GM23338 (cell line): ENCODE data around the gene REPIN1. TPM values are rescaled to one million over a fixed set of nuclear protein-coding genes. Genes with fewer than 3 reads are reported as not detected.

Experiments
- ATAC-seq: fragments of 200-7000 bp; cut with Tn5 transposase; 3 replicates; pipeline ENCODE4 v1.9.1; 2020
- DNase-seq: peaks from one replicate; pipeline ENCODE4 v3.0.0-alpha.2; 2015; ENCODE audit warnings: low spot score
- H2AFZ ChIP-seq: fragments of 200-600 bp; sonication (generic); 2 replicates; pipeline ENCODE4 v1.8.0; 2016; ENCODE audit warnings: antibody characterized with exemption, mild to moderate bottlenecking, moderate library complexity
- H3F3A ChIP-seq: fragments of 200-600 bp; sonication (generic); replicated peaks from 2 replicates; pipeline ENCODE4 v1.8.0; 2017; ENCODE audit warnings: antibody characterized with exemption, mixed run types, low read depth
- H3K27ac ChIP-seq: fragments of 200-600 bp; sonication (generic); 2 replicates; pipeline ENCODE4 v1.6.1; 2016; ENCODE audit warnings: low read depth
- H3K27me3 ChIP-seq: fragments of 200-600 bp; sonication (generic); 2 replicates; pipeline ENCODE4 v1.8.0; 2016; ENCODE audit warnings: mild to moderate bottlenecking, mixed run types, moderate library complexity; ENCODE audit not compliant: insufficient read depth
- H3K36me3 ChIP-seq: fragments of 200-600 bp; sonication (generic); 2 replicates; pipeline ENCODE4 v1.8.0; 2016; ENCODE audit warnings: mild to moderate bottlenecking; ENCODE audit not compliant: insufficient read depth
- H3K4me1 ChIP-seq: fragments of 200-600 bp; sonication (generic); 2 replicates; pipeline ENCODE4 v1.8.0; 2016; ENCODE audit warnings: mild to moderate bottlenecking, moderate library complexity; ENCODE audit not compliant: insufficient read depth
- H3K4me2 ChIP-seq: fragments of 200-600 bp; sonication (generic); 2 replicates; pipeline ENCODE4 v1.7.1; 2017; ENCODE audit warnings: mixed run types
- H3K4me3 ChIP-seq: fragments of 200-600 bp; sonication (generic); 2 replicates; pipeline ENCODE4 v1.6.1; 2016; ENCODE audit warnings: mixed run types
- H3K79me2 ChIP-seq: fragments of 200-600 bp; sonication (generic); replicated peaks from 2 replicates; pipeline ENCODE4 v1.8.0; 2017; ENCODE audit warnings: mild to moderate bottlenecking; ENCODE audit not compliant: insufficient read depth
- H3K9me2 ChIP-seq: fragments of 200-600 bp; sonication (generic); 2 replicates; pipeline ENCODE4 v1.8.0; 2017; ENCODE audit not compliant: insufficient read depth
- H4K20me1 ChIP-seq: fragments of 200-600 bp; sonication (generic); replicated peaks from 2 replicates; pipeline ENCODE4 v1.8.0; 2017; ENCODE audit warnings: mild to moderate bottlenecking; ENCODE audit not compliant: insufficient read depth
- H3K27ac Mint-ChIP-seq: 2 replicates; pipeline ENCODE4 v1.8.0; 2020; ENCODE audit warnings: inconsistent platforms, mild to moderate bottlenecking, moderate library complexity, mixed read lengths
- H3K27me3 Mint-ChIP-seq: 3 replicates; pipeline ENCODE4 v1.8.0; 2022; ENCODE audit warnings: low read depth, mild to moderate bottlenecking, moderate library complexity, mixed read lengths, inconsistent platforms; ENCODE audit not compliant: insufficient read depth, poor library complexity
- H3K36me3 Mint-ChIP-seq: 3 replicates; pipeline ENCODE4 v1.8.0; 2021; ENCODE audit warnings: low read depth, mild to moderate bottlenecking, inconsistent platforms, moderate library complexity, mixed read lengths
- H3K4me1 Mint-ChIP-seq: 3 replicates; pipeline ENCODE4 v1.8.0; 2020; ENCODE audit warnings: mild to moderate bottlenecking, inconsistent platforms, mixed read lengths
- H3K4me3 Mint-ChIP-seq: 3 replicates; pipeline ENCODE4 v1.8.0; 2021; ENCODE audit warnings: moderate library complexity, mild to moderate bottlenecking, inconsistent platforms, mixed read lengths
- H3K9me3 Mint-ChIP-seq: 3 replicates; pipeline ENCODE4 v1.8.0; 2020; ENCODE audit warnings: moderate library complexity, mild to moderate bottlenecking, inconsistent platforms, mixed read lengths
- CREB1 ChIP-seq: fragments of 250-450 bp; sonication (Bioruptor Pico); IDR thresholded peaks from 2 replicates; pipeline ENCODE4 v1.5.0; 2020; ENCODE audit warnings: low read depth, mild to moderate bottlenecking, moderate library complexity
- ETS1 ChIP-seq: IDR thresholded peaks from 2 replicates; pipeline ENCODE4 v1.6.1; 2016; ENCODE audit warnings: antibody characterized with exemption
- EZH2 ChIP-seq: fragments of 200-600 bp; sonication (generic); IDR thresholded peaks from one replicate; pipeline ENCODE4 v1.8.0; 2017; ENCODE audit warnings: antibody characterized with exemption, mild to moderate bottlenecking, low read depth; ENCODE audit not compliant: unreplicated experiment
- EZH2phosphoT487 ChIP-seq: fragments of 200-600 bp; sonication (generic); IDR thresholded peaks from one replicate; pipeline ENCODE4 v1.8.1; 2018; ENCODE audit warnings: antibody characterized with exemption; ENCODE audit not compliant: unreplicated experiment
- JUNB ChIP-seq: IDR thresholded peaks from one replicate; pipeline ENCODE4 v1.6.1; 2016; ENCODE audit warnings: antibody characterized with exemption; ENCODE audit not compliant: unreplicated experiment
- POLR2AphosphoS5 ChIP-seq: IDR thresholded peaks from 2 replicates; pipeline ENCODE4 v1.6.1; 2016; ENCODE audit warnings: antibody characterized with exemption, low read depth
- REST ChIP-seq: IDR thresholded peaks from one replicate; pipeline ENCODE4 v1.6.1; 2018; ENCODE audit warnings: antibody characterized with exemption; ENCODE audit not compliant: unreplicated experiment
- STAT1 ChIP-seq: IDR thresholded peaks from one replicate; pipeline ENCODE4 v1.6.1; 2016; ENCODE audit warnings: antibody characterized with exemption; ENCODE audit not compliant: unreplicated experiment
- ZNF114 ChIP-seq: fragments of 250-450 bp; sonication (Bioruptor Pico); IDR thresholded peaks from 2 replicates; pipeline ENCODE4 v1.5.0; 2020; ENCODE audit warnings: mild to moderate bottlenecking, moderate library complexity
- ZNF331 ChIP-seq: fragments of 250-450 bp; sonication (Bioruptor Pico); IDR thresholded peaks from 2 replicates; pipeline ENCODE4 v1.5.0; 2020; ENCODE audit warnings: low read depth, mild to moderate bottlenecking, moderate library complexity
- ZNF462 ChIP-seq: fragments of 250-450 bp; sonication (Bioruptor Pico); IDR thresholded peaks from 2 replicates; pipeline ENCODE4 v1.5.0; 2020; ENCODE audit warnings: mild to moderate bottlenecking, moderate library complexity
- polyA plus RNA-seq: library from polyadenylated mRNA; unstranded; fragments of >200 nt; fragmentation: Nextera tagmentation; extraction: Ambion mirVana; gene quantifications from 2 replicates; pipeline ENCODE4 v1.2.1, GENCODE V29; 2016
- total RNA-seq: library from RNA; depleted of rRNA; stranded (reverse); fragments of >200 nt; shearing (Covaris generic); gene quantifications from 2 replicates; pipeline ENCODE4 v1.2.3, GENCODE V29; 2014

The REPIN1 gene
- total and polyA plus RNA-seq, 2 experiments from 2014 or later = 29.8 to 156 TPM

- H3K4me2 ChIP-seq = no peak overlapping the region
- Mint-ChIP-seq H3K27me3 (no peaks in the 10 kb centered on the region), H3K4me3 (no peak overlapping the region), H3K9me3 (peaks cover 3% of the 10 kb centered on the region; the same call in 1 of the 3 replicates), H3K36me3 (peaks cover 3% of the 10 kb centered on the region; the same call in 2 of the 3 replicates), H3K4me1 (peaks cover 4% of the 10 kb centered on the region; the same call in 1 of the 3 replicates), H3K27ac (no peak overlapping the region)
- DNase-seq (peak; percentile 49), ATAC-seq (peak; percentile 74)
- H3K27me3 ChIP-seq = no peaks in the 10 kb centered on the region
- no peak overlapping the region for H3K4me3 ChIP-seq
- no peaks in the 10 kb centered on the region for H3F3A ChIP-seq
- no peak overlapping the region for H2AFZ ChIP-seq
- H4K20me1 ChIP-seq = no peaks in the 10 kb centered on the region
- no peaks in the 10 kb centered on the region for H3K4me1 ChIP-seq
- no peaks in the 10 kb centered on the region for H3K9me2 ChIP-seq
- TF ChIP-seq ZNF331 (CRISPR knock-in tag) = no peak
- no peak for TF ChIP-seq JUNB
- no peak for TF ChIP-seq POLR2AphosphoS5
- no peak for TF ChIP-seq EZH2phosphoT487
- no peak for TF ChIP-seq ZNF114 (CRISPR knock-in tag)
- no peak for TF ChIP-seq REST
- TF ChIP-seq EZH2 = no peak
- no peak for TF ChIP-seq CREB1 (CRISPR knock-in tag)
- H3K27ac ChIP-seq = no peak overlapping the region
- no peaks in the 10 kb centered on the region for H3K79me2 ChIP-seq
- no peaks in the 10 kb centered on the region; the same call in 1 of the 2 replicates for H3K36me3 ChIP-seq
Measured at GRCh38 chr7:150351587-150352194, 16.9 kb upstream of the REPIN1 start.

GRCh38 chr7:150355666-150356059, 13.0 kb upstream of the REPIN1 start:
- no peaks in the 10 kb centered on the region; the same call in 2 of the 3 replicates for H3K9me3 Mint-ChIP-seq
- Histone ChIP-seq H3K4me1 (peaks cover 14% of the 10 kb centered on the region; the same call in 1 of the 2 replicates), H4K20me1 (no peaks in the 10 kb centered on the region), H2AFZ (peak overlapping the region; percentile 56; the same call in 1 of the 2 replicates), H3K27ac (no peak overlapping the region), H3K27me3 (no peaks in the 10 kb centered on the region), H3K9me2 (no peaks in the 10 kb centered on the region), H3K4me3 (no peak overlapping the region), H3K79me2 (no peaks in the 10 kb centered on the region), H3F3A (peaks cover 13% of the 10 kb centered on the region), H3K4me2 (no peak overlapping the region), H3K36me3 (no peaks in the 10 kb centered on the region; the same call in 1 of the 2 replicates)
- ATAC-seq (no peak), DNase-seq (no peak)
- H3K36me3 Mint-ChIP-seq = no peaks in the 10 kb centered on the region; the same call in 2 of the 3 replicates
- no peak overlapping the region for H3K4me3 Mint-ChIP-seq
- peaks cover 21% of the 10 kb centered on the region for H3K4me1 Mint-ChIP-seq
- H3K27ac Mint-ChIP-seq = no peak overlapping the region
- peaks cover 5% of the 10 kb centered on the region for H3K27me3 Mint-ChIP-seq
- TF ChIP-seq STAT1 (no peak), ETS1 (no peak), ZNF331 (CRISPR knock-in tag) (no peak), ZNF462 (no peak), CREB1 (CRISPR knock-in tag) (no peak), EZH2phosphoT487 (no peak)
